Stimulated activated CD8-positive, alpha-beta memory T cell treated with anti-CD3 and anti-CD28 coated beads, Interleukin-4, amount 100 ng/mL, for 24 hours (primary cell): Measurements from ENCODE around the gene ZNF624.
"Not testable (repeated sequence)": the region's sequence is repeated elsewhere in the genome, so short reads cannot be mapped to it uniquely, and the experiment has no call there.

Experiments used
- DNase-seq: peaks from one replicate; pipeline ENCODE4 v3.0.0-alpha.2; 2020; ENCODE audit warnings: low read depth

The ZNF624 gene

DNA sequence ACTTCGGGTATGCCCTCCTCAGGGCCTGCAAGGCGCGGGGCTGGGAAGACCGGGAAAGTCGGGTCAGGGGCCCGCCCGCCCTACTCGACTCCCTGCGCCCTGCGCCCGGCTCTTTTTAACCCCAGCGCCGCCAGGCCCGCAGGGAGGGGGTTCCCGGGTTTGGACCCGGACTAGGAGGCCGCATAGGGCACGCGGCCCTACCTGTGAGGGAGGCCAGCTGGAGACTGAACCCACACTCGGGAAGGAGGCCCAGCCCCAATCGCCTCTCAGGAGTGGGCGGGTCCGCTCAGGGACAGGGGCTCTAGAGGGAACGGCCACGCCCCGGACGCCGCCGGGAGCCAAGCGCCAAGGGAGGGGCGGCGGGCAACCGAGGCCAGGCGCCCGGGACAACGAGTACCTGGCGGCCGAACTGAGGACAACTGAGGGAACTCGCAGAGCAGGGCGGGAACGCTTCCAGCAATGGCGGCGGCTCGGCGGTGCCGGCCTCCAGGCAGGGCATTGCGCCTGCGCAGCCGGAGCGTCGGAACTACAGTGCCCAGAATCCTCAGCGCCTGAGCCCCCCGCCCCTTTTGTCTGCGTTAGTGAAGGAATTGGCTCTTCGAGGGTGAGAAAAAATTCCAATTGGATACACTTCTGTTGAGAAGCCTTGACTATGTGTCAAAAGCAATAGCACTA lies at the start of gene ZNF624:
ZNF624 (minus strand) TSS at position 484 of the 675 bp plus-strand sequence.
- DNase-seq = peak; percentile 80

DNA sequence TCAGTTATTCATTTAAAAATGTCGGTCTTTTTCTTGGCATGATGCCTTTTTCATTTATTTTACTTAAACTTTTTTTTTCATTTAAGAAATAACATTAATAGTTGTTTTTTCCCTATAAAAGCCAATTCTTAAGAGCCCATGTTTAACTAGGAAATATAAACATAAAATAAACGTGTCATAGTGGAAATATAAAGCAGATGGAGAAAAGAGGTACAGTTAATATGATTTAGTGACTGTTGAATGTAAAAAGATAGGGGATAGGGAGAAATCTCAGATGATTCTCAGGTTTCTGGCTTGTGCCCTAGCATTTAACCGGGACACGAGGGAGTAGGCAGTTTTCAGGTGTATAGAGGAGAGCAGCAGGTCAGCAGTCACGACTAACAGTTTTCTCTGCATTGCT lies 44.0 kb upstream of the ZNF624 start:
- DNase-seq = not testable (repeated sequence)

DNA sequence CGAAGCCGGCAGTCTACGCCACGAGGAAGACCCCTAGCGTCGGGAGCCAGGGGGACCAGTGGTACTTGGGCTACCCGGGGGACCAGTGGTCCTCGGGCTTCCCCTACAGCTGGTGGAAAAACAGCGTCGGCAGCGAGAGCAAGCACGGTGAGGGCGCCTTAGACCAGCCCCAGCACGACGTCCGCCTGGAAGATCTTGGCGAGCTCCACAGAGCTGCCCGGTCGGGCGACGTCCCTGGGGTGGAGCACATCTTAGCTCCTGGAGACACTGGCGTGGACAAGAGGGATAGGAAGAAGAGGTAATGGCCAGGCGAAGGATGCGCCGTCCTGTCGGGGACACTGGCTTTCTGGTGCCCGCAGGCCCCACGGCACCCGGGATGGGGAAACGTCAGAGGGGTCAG lies 36.8 kb upstream of the ZNF624 start:
- DNase-seq = not testable (repeated sequence)

DNA sequence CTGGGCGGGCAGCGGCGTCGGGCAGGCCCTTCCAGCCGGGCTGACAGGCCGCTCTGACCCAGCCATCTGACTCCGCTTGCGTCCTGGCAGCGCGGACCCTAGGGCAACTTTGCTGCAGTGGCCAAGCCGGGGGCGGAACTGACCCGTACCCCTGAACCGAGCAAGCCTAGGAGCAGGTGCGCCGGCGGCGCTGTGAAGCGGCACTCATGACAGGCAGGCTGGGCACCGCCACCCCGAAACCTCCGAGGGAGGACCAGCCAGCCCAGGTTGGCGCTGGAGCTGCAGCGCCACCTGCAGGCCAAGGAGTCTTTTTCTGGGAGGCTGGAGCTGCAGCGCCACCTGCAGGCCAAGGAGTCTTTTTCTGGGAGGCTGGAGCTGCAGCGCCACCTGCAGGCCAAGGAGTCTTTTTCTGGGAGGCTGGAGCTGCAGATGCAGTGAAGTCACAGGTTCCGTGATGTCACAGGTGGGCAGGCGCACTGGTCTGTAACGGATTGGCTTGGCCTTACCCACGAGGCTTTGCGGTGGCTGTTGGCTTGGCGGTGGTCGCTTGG lies 36.2 kb upstream of the ZNF624 start, which contains the start of gene CCDC144A:
CCDC144A (plus strand) TSS at position 511 of the 551 bp plus-strand sequence. CDS start 160 bp downstream, outside the sequence.
- DNase-seq = peak; percentile 26

DNA sequence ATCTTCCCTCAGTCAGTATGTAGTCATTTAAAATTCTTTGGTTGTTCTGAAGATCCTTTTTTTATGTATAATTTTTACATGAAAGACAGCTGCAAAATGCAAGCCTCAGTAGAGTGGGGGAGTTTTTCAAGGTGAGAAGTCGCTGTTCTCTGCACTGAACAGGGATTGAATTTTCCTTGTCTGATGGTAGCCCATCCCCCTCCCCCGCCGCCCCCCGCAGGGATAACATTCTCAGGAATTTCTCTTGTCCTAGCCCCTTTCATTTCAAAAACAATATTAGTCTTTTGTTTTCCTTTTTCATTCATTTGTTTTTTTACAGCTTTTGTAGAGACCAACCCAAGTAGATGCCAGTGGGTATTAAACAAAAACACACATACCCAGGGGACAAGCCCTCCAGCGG lies 33.5 kb upstream of the ZNF624 start:
- not testable (repeated sequence) for DNase-seq

DNA sequence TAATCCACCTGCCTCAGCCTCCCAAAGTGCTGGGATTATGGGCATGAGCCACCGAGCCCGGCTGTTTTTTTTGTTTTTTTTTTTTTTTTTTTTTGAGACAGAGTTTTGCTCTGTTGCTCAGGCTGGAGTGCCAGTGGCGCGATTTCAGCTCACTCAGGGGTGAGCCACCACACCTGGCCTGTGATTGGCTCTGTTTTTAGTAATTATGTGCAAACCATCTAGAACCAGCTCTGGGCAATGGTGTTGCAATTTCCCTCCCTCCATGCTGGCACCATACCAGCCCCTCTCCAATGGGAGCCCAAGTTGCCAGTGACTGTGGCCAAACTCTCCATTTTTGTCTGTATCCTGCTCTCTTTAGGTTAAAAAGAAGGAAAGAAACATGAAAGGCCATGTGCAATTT lies 32.4 kb upstream of the ZNF624 start:
- DNase-seq = not testable (repeated sequence)

DNA sequence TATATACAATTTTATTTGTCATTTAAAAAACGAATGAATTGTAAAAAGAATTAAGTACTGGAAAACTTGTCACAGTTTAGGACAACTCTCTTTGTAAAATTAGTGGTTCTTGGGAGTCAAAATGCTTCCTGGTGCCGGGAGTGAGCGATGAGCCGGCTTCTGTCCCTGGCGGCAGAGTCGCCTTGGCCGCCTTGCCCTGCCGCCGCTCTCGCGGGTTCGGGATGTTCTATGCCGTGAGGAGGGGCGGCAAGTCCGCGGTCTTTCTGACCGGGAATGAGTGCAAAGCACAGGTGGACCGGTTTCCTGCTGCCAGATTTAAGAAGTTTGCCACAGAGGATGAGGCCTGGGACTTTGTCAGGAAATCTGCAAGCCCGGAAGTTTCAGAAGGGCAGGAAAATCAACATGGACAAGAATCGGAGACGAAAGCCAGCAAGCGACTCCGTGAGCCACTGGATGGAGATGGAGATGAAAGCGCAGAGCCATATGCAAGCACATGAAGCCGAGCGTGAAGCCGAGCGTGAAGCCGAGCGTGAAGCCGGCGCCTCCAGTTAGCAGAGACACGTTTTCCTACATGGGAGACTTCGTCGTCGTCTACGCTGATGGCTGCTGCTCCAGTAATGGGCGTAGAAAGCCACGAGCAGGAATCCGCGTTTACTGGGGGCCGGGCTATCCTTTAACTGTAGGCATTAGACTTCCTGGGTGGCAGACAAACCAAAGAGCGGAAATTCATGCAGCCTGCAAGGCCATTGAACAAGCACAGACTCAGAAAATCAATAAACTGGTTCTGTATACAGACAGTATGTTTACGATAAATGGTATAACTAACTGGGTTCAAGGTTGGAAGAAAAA lies 29.9 kb upstream of the ZNF624 start:
- not testable (repeated sequence) for DNase-seq

DNA sequence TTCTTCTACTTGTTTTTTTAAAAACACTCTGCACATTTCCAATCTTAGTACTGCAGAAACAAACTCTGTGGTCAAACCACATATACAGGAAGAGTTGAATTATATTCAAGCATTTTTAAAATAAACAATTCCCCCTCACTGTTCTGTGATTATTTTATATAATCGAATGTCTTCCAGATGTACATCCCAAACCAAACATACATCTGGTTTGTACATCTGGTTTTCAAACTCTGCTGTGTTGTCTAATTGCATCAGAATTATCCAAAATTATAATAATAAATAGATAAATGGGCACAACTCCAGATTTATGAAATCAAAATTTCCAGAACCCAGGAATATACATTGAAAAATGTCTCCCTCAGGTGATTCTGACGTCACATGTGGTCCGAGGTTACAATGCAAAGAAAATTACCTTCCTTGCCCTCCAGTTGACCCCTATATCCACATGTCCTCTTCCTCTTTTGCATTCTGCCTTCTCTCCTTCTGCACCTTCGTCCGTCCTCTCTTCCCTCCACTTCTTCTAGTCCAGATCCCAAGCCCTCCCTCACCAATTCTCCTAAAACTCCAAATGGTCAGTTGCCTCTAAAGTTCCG lies 23.1 kb upstream of the ZNF624 start:
- no peak for DNase-seq

DNA sequence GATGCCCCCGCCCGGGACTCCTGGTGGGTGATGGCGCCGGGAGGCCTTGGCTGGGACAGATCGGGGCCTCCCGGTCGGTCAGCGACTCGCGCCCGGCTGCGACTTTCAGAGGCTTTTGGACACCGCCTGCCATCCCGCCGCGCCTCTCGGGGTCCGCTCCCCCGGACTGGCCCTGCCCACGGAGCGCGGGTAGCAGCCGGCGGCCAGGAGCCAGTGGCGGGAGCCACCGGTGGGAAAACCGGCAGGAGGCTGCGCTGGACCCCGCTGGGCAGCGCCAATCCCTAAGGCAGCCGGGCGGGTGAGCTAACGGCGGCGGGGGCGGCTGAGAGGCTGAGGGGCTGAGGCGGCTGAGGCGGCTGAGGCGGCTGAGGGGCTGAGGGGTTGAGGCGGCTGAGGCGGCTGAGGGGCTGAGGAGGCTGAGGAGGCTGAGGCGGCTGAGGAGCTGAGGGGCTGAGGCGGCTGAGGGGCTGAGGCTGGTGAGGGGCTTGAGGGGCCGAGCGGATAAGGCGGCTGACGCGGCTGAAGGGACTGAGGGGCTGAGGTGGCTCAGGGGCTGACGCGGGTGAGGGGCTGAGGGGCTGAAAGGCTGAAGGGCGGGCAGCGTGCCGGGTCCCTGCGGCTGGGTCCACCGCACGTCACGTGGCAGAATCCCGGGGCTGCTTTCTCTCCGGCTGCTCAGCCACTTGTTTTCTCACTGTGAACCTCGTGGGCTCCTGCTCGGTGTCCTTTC lies 13.4 kb upstream of the ZNF624 start:
- not testable (repeated sequence) for DNase-seq

DNA sequence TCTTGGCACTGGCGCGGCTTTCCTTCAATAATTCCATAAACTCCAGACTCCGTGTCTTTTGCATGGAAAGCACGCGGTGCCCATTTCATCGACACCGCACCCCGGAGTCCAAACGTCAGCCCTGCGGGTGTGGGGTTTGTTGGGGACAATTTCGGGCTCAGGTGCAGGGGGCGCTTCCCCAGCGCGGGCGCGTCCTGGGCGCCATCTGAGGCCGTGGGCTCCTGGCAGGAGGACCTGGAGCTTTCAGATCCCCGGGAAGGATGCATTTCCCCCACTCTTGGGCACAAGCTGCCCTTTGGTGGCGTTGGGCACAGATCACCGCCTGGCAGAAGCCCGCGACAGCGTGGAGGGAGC lies 12.9 kb upstream of the ZNF624 start:
- not testable (repeated sequence) for DNase-seq

DNA sequence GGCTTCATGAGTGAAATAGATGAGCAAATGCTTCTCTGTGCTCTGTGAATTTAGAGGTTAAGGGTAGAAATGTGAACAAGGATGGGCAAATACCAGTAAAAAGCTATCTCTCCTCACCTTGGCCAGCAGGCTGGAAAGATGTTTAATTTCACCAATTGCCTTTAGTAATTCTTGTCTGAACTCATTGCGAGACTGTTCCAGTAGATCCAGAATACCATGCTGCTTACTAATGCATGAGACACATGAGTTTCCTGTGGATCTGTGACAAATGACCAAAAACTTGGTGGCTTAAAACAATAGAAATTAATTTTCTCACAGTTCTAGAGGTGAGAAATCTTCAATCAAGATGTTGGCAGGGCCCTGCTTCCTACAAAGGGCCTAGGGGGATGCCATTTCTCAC lies 9.3 kb upstream of the ZNF624 start:
- no peak for DNase-seq

DNA sequence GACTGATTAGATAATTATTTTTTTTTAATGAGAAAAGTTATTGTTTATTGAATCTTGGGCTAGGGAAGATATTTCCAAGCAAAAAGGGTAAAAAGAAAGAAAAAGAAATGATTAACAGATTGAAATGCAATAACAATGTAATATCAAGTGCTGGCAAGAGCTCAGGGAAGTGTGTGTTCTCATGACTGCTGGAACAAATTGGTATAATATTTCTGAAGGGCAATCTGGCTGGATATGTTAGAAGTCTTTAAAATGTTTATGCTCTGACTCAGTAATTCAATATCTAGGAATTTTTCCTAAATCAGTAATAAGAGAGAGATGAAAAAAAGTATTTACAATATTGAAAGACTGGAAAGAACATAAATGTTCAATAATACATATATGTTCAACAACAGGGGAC lies 7.6 kb upstream of the ZNF624 start:
- DNase-seq = no peak

DNA sequence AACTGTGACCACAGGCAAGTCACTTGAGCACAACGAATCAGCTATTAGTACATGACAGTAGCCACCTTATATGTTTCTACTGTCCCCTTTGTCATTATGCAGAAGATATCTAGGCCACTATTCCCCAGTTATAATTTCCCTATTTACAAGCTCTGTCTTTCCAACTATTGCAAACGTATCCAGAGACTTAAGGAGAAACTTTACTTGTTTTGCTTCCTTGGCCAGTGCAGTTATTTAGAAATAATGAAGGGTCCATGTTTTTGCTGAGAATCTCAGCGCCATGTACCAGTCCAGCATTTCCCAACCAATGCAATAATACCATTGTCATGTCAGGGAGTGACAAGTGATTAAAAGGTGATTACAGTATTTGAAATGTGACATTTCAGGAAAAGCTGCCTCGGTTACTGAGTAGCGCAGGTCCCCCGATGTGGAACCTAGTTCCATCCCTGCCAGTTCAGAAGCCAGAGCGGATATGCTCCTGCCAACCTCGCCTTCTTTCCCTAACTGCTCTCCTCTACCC lies 743 bp downstream of the ZNF624 start:
- no peak for DNase-seq

DNA sequence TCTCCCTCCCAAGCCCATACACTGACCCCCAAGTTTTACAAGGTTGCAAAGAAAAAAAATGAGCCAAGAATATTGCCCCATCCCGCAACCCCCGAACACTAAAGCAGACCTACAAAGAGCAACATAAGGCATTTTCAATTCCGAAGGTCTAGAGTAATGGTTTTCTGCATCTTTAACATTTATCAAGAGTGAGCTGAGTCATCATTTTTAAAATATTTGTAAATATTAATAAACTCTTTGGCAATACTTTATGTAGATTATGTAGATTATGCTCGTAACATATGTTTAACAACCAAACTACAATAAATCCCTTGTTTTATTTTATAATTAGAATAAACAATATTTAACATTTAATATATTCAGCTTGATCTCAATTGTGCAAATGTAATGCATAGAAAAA lies 1.4 kb downstream of the ZNF624 start:
- no peak for DNase-seq

DNA sequence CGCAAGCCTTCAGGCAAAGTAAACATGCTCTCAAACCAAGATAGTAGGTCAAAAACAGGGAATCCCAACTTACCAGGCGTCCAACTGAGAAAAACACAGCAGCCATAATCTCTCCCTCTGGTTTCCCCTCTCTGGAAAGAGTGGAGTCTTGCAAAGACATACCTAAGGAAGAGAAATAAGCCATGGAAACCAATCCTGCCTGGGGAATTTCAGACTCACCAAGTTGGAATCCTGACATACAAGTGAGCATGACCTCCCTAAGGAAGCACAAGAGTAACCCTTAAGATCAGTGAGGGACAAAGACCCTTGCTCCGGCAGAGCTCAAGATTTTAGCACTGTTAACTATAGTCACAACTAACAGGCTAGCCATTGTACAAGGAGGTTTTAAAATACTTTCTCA lies 4.1 kb downstream of the ZNF624 start:
- no peak for DNase-seq

DNA sequence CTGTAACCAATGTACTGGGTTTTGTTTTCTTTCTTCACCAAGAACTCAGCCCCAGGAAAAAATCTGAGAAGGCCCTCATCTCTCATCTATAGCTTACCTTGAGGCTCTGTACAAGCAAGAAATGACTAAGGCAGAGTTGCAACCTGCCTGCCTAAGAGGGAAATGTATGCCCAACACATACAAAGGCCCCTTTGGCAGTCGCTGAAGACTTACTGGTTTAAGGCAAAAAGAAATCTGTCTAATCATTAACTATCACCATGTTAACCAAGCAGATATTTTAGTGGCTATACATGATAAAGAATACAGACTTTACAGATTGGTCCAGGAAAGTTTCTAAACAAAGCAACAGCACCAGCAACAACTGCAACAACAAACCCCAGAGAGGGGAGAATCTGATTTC lies 14.2 kb downstream of the ZNF624 start:
- DNase-seq = no peak

DNA sequence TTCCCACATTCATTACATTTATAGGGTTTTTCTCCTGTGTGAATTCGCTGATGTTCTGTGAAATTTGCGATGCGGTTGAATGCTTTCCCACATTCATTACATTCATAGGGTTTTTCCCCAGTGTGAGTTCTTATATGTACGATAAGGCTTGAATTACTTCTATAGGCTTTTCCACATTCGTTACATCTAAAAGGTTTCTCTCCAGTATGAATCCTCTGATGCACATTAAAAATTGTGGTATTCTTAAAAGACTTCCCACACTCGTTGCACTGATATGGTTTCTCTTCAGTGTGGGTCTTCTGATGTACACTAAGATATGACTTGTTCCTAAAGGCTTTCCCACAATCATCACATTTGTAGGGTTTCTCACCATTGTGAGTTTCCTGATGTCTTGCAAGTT lies 30.4 kb downstream of the ZNF624 start:
- DNase-seq = no peak

DNA sequence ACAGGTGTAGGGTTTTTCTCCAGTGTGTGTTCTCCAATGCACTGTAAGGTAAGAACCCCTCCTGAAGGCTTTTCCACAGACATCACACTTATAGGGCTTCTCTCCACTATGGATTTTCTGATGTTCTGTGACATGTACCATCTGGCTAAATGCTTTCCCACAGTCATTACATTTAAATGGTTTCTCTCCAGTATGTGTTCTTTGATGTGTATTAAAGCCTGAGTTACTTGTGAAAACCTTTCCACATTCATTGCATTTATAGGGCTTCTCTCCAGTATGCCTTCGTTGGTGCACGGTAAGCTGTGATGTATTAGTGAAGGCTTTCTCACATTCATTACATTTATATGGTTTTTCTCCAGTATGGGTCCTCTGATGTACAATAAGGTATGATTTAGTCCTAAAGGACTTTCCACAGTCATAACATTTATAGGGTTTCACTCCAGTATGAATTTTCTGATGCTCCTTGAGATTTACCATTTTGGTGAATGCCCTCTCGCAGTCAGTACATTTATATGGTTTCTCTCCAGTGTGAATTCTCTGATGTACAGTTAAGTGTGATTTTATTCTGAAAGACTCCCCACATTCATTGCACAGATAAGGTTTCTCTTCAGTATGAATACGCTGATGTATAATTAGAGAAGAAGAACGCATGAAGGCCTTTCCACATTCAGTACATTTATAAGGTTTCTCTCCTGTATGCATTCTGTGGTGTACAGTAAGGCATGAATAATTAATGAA lies 30.9 kb downstream of the ZNF624 start:
- no peak for DNase-seq

DNA sequence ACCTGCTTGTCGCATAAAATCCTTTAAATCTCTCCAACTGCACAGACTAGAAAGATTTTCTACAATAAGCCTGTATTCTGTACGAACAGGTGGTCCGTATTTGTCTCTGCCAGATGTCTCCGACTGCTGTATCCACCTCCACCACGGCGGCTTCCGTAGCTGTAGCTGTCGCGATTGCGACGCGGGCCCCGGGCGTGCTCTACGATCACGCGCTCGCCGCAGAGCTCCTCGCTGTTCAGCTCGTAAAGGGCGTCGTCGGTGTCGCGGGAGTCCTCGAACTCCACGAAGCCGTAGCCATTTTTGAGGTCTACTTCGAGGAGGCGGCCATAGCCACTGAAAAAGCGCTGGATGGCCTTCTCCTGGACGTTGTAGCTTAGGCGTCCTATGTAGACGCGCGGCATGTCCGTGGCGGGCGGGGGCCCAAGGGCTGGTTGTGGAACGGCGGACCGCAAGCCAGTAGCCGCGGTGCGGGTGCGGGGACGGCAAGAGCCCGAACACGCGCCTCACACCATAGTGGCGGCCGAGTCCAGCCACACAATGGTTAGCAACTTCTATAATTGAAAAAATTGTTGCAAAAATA lies 36.1 kb downstream of the ZNF624 start:
- DNase-seq = no peak

DNA sequence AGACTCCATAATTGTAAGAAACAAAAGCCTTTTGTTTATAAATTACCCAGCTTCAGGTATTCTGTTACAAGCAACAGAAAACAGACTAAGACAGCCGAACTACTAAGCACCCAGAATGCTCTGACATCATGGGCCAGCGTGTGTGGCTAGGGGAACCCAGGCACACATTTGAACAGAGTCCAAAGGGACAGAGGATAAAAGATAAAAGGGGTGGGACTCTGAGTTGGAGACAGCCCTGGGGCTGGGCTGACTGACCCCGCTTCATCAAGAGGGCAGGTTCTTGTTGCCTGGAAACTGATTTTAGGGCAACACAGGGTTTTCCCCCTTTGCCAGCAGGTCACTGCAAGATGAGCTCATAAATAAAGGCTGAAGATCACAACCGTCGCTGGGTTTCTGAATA lies 54.1 kb downstream of the ZNF624 start:
- DNase-seq = no peak
